Measurements from ENCODE around the gene FSTL3. TPM values are rescaled to one million over a fixed set of nuclear protein-coding genes. Genes with fewer than 3 reads are reported as not detected.

FSTL3 gene
- polyA plus RNA-seq, 1 experiment, result 21.2 TPM

- H3K9me3 ChIP-seq (ENCODE audit: control insufficient read depth, insufficient read depth, low read length), result peaks cover 4% of the 10 kb centered on the region; the same call in 1 of the 2 replicates
- H3K4me3 ChIP-seq (ENCODE audit: low read depth, low read length), result no peak overlapping the region
- ChIA-PET CTCF (no interaction called here), POLR2A (no interaction called here)
- no peaks in the 10 kb centered on the region for H3K27me3 ChIP-seq (ENCODE audit: control insufficient read depth, insufficient read depth, low read length)
- no peak for TF ChIP-seq CTCF (IDR thresholded peaks at IDR 0.05; ENCODE audit: low read depth, low read length)
- H3K27ac ChIP-seq (ENCODE audit: low read depth, low read length), result no peak overlapping the region
- DNase-seq (ENCODE audit: low read depth, low spot score), result no peak
Measured at GRCh38 chr19:648904-649801, 27.0 kb upstream of the FSTL3 start.

- no peak overlapping the region for H3K4me3 ChIP-seq (ENCODE audit: low read depth, low read length)
- peaks cover 4% of the 10 kb centered on the region; the same call in 1 of the 2 replicates for H3K9me3 ChIP-seq (ENCODE audit: control insufficient read depth, insufficient read depth, low read length)
- no peaks in the 10 kb centered on the region for H3K27me3 ChIP-seq (ENCODE audit: control insufficient read depth, insufficient read depth, low read length)
- TF ChIP-seq CTCF (IDR thresholded peaks at IDR 0.05; ENCODE audit: low read depth, low read length), result no peak
- POLR2A ChIA-PET, result interaction anchor here (0.7 kb wide), 1 partner anchor 77 kb away, joined by 9 read pairs; no protein-coding TSS in a partner anchor
- CTCF ChIA-PET, result no interaction called here
- no peak overlapping the region for H3K27ac ChIP-seq (ENCODE audit: low read depth, low read length)
- no peak for DNase-seq (ENCODE audit: low read depth, low spot score)
Measured at GRCh38 chr19:650121-650520, 26.1 kb upstream of the FSTL3 start.

GRCh38 chr19:651114-651818 lies 24.9 kb upstream of the FSTL3 start:
- Histone ChIP-seq H3K27ac (ENCODE audit: low read depth, low read length) (no peak overlapping the region), H3K4me3 (ENCODE audit: low read depth, low read length) (no peak overlapping the region), H3K9me3 (ENCODE audit: control insufficient read depth, insufficient read depth, low read length) (no peaks in the 10 kb centered on the region; the same call in 1 of the 2 replicates), H3K27me3 (ENCODE audit: control insufficient read depth, insufficient read depth, low read length) (no peaks in the 10 kb centered on the region)
- POLR2A ChIA-PET, result no interaction called here
- DNase-seq (ENCODE audit: low read depth, low spot score), result no peak
- no peak for TF ChIP-seq CTCF (IDR thresholded peaks at IDR 0.05; ENCODE audit: low read depth, low read length)
- CTCF ChIA-PET, result no interaction called here

- H3K27ac ChIP-seq (ENCODE audit: low read depth, low read length), result no peak overlapping the region
- no peak overlapping the region for H3K4me3 ChIP-seq (ENCODE audit: low read depth, low read length)
- H3K27me3 ChIP-seq (ENCODE audit: control insufficient read depth, insufficient read depth, low read length), result no peaks in the 10 kb centered on the region
- ChIA-PET POLR2A (no interaction called here), CTCF (no interaction called here)
- TF ChIP-seq CTCF (IDR thresholded peaks at IDR 0.05; ENCODE audit: low read depth, low read length), result no peak
- H3K9me3 ChIP-seq (ENCODE audit: control insufficient read depth, insufficient read depth, low read length), result no peaks in the 10 kb centered on the region; the same call in 1 of the 2 replicates
- DNase-seq (ENCODE audit: low read depth, low spot score), result no peak
Measured at GRCh38 chr19:651991-652390, 24.2 kb upstream of the FSTL3 start.
